HK-2 (cell line): ENCODE results near the gene XPC.

Experiments
- DNase-seq: peaks from one replicate; pipeline ENCODE4 v3.0.0-alpha.2; 2018; ENCODE audit not compliant: unreplicated experiment

XPC gene

DNA sequence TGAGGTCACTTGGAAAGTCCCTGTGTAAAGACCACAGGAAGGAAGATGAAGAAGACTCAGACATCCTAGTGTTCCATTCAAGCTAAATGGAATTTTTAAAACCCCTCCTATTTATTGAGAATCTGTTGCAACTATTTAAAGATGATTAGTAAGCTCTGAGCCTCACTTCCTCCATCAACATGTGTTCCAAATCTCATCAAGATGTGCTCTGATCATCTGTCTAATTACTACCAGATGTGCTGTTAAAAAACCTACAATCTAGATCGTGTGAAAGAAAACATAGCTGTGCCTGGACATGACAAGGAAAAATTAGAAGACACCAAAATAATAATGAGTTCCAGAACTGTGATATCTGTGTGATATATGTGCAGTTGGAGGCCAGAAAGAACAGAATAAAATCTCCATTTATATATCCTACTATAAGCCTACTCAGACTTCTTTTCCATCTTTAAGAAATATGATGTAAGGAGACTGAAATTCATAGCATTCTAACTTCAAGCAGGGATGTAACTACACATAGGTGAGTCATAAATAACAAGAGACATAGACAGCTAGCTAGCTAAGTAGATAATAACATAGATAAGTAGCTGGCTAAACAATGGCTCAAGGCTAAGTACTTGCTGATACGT, 7.8 kb downstream of the XPC start:
- DNase-seq, result no peak

DNA sequence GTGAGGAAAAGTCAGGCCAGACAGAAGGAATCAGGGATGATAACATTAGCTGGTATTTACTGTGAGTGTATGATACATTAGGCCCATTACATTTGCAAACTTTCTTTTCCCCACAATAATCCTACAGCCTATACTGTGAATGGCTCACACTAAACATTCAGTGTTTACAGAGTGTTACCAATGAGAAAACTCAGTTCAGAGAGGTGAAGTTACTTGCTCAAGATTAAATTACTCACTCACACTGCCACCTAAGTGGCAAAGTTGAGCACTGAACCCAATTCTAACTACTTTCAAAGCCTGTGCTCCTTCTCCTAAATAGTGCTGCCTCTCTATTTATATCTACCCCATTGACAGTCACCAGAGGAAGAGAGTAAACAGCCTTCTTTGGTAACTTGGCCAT, 8.5 kb downstream of the XPC start:
- DNase-seq, result no peak

- DNase-seq, result no peak
These were observed 9.0 kb downstream of the XPC start for GRCh38 chr3:14169435-14169834.

GRCh38 chr3:14166877-14167603, 11.4 kb downstream of the XPC start:
- no peak for DNase-seq

DNA sequence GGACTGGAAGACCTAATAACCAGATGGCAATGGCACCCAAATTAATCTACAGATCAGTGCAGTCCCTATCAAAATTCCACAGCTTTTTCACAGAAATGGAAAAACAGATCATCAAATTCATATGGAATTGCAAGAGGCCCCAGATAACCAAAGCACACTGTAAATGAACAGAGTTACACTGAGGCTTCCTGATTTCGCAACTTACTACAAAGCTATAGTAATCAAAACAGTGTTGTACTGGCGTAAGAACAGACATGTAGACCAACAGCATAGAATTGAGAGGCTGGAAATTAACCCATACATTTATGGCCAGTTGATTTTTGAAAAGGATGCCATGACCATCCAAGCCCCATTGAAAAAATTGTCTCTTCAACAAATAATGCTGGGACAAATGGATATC, 16.2 kb downstream of the XPC start:
- no peak for DNase-seq

DNA sequence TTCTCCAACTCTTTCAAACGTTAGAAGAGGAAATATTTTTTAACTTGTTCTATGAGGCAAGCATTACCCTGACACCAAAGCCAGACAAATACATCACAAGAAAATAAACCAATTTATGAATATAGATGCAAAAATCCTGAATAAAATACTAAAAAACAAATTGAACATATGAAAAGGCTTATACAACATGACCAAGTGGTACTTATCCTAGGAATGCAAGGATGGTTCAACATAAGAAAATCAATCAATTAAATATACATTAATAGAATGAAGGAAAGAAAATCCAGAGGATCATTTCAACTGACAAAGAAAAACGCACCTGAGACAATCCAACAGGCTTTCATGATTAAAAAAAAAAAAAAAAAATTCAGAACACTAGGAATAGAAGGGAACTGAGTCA, 17.1 kb downstream of the XPC start:
- DNase-seq, result no peak

DNA sequence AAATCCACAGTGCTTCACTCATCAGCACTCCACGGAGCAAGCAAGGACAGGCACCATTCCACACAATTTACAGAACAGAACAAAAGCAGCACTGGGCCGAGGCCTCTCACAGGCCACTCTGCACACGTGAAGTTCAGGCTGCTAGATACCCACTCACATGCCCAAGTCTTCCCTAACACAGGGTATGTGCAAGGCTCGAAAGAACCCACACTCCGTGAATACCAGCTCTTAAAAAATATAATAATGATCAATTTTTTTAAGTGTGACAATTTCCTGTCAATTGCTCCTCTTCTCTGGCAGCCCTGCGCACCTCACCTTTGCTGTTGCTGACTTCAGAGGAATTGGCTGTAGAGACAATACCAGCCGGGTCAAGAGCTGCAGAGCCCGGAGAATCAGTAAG, 19.0 kb downstream of the XPC start:
- no peak for DNase-seq

GRCh38 chr3:14158370-14158769, 20.0 kb downstream of the XPC start:
- DNase-seq, result no peak

GRCh38 chr3:14157951-14158350, 20.4 kb downstream of the XPC start:
- no peak for DNase-seq

- no peak for DNase-seq
These were observed 21.4 kb downstream of the XPC start for GRCh38 chr3:14156843-14157561.

- no peak for DNase-seq
These were observed 22.2 kb downstream of the XPC start for GRCh38 chr3:14156201-14156600.

GRCh38 chr3:14154895-14155440, 23.4 kb downstream of the XPC start:
- DNase-seq, result no peak

GRCh38 chr3:14154276-14154675, 24.1 kb downstream of the XPC start:
- DNase-seq, result no peak

GRCh38 chr3:14153663-14154062, 24.7 kb downstream of the XPC start:
- DNase-seq, result no peak

- DNase-seq, result no peak
These were observed 25.4 kb downstream of the XPC start for GRCh38 chr3:14152963-14153355.

- no peak for DNase-seq
These were observed 26.0 kb downstream of the XPC start for GRCh38 chr3:14152233-14152962.

GRCh38 chr3:14151471-14152083, 26.8 kb downstream of the XPC start:
- DNase-seq, result no peak

- no peak for DNase-seq
These were observed 27.7 kb downstream of the XPC start for GRCh38 chr3:14150491-14151230.

- no peak for DNase-seq
These were observed 28.3 kb downstream of the XPC start for GRCh38 chr3:14150078-14150477.

DNA sequence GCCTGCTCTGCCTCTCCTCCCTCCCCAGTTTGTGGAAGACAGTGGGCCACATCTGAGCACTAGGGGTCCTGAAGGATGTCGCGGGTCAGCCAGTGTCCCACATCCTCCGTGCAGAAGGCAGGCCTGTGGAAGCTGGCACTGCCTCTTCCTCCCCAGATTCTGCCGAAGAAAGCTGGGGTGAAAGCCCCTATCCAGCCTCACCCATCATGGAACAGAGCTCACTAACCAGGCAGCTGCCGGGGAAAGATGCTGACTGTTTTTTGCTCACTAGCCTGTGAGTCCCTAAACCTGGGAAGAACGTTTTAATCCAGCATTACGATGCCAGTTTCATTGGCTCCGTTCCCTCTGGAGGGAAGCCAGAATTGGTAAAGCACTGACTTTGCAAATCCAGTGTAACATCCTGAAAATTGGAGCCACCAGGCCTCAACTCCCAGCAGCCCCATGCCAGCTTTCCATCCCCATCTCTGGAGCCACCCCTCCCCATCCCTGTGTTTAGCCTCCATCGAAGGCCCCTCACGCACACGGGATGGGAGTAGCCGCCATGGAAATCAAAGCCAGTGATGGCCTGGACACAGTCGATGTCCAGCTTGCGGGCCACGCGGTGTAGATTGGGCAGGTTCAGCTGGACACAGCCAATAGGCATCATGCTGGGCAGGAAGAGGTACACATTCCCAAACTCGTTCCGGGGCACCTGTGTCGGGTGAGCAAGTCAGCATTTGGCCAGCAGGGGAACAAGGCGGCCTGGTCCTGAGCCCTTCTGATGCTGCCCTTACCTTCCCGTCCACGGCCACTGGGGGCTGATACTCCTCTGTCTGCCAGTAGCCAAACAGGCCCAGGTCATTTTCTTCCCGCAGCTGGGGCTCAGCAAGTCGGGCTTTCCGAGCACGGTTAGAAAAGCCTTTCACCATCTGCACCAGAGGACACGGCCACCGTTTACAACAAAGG, 30.1 kb downstream of the XPC start:
- no peak for DNase-seq
